ENCODE results near the gene PRKCB.

Gene PRKCB

GRCh38 chr16:23945243-23945642, 109.5 kb downstream of the PRKCB start:
- DNase-seq: no peak

- DNase-seq: no peak
Observed at GRCh38 chr16:23947838-23948237, 112.1 kb downstream of the PRKCB start.

GRCh38 chr16:23948949-23949411, 113.2 kb downstream of the PRKCB start:
- DNase-seq: no peak

- DNase-seq: no peak
Observed at GRCh38 chr16:23949630-23950290, 114.0 kb downstream of the PRKCB start.

GRCh38 chr16:23950291-23950894, 114.6 kb downstream of the PRKCB start:
- DNase-seq: no peak

GRCh38 chr16:23950898-23951297, 115.1 kb downstream of the PRKCB start:
- no peak for DNase-seq

GRCh38 chr16:23952128-23952970, 116.6 kb downstream of the PRKCB start:
- no peak for DNase-seq

- DNase-seq: no peak
Observed at GRCh38 chr16:23952971-23953300, 117.2 kb downstream of the PRKCB start.

GRCh38 chr16:23953476-23953875, 117.7 kb downstream of the PRKCB start:
- no peak for DNase-seq

GRCh38 chr16:23955088-23955487, 119.3 kb downstream of the PRKCB start:
- DNase-seq: no peak

GRCh38 chr16:23957287-23957686, 121.5 kb downstream of the PRKCB start:
- no peak for DNase-seq

- DNase-seq: no peak
Observed at GRCh38 chr16:23959072-23959751, 123.4 kb downstream of the PRKCB start.

GRCh38 chr16:23959752-23960072, 123.9 kb downstream of the PRKCB start:
- DNase-seq: no peak

- DNase-seq: no peak
Observed at GRCh38 chr16:23960081-23960885, 124.5 kb downstream of the PRKCB start.

- no peak for DNase-seq
Observed at GRCh38 chr16:23962001-23962400, 126.2 kb downstream of the PRKCB start.

GRCh38 chr16:23964136-23964535, 128.4 kb downstream of the PRKCB start:
- DNase-seq: no peak

GRCh38 chr16:23965137-23965733, 129.5 kb downstream of the PRKCB start:
- no peak for DNase-seq

GRCh38 chr16:23966597-23967394, 131.0 kb downstream of the PRKCB start:
- DNase-seq: no peak

- no peak for DNase-seq
Observed at GRCh38 chr16:23967775-23968174, 132.0 kb downstream of the PRKCB start.

- no peak for DNase-seq
Observed at GRCh38 chr16:23968176-23968575, 132.4 kb downstream of the PRKCB start.
